ENCODE data around the gene SLC25A1. TPM values are rescaled to one million over a fixed set of nuclear protein-coding genes. Genes with fewer than 3 reads are reported as not detected.

SLC25A1 gene
- total RNA-seq, 1 donor from 2014 or later = 99.8 TPM

DNA sequence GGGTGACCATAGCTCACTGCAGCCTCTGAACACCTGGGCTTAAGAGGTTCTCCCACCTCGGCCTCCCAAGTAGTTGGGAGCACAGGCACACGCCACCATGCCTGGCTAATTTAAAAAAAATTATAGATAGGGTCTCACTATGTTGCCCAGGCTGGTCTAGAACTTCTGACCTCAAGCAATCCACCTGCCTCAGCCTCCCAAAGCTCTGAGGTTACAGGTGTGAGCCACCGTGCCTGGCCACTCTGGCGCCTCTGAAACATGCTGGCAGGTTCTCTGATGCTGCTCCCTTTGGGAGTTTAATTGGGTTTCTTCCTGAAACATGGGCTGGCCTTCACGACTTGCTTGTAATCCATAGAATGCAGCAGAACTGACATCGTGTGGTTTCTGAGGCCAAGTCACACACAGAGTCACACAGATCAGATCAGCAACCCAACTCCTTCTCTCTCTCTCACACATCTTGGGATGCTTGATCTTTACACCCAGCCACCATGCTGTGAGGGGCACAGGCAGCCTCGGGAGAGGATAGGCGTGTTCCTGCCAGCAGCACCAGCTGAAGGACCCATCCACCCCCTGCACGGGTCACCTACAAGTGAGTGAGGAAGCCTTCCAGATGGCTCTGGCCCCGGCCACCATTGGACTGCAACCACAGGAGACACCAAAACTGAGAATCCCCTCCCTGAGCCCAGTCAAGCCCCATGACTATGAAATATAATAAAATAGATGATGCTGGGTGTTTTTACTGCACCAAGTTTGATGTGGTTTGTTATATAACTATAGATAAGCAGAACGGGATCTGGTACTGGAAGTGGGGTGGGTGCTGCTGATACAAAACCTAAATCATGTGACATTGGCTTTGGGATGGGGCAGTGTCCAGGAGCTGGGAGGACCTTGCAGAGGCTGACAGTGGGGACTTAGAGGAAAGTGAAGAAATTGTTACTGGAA, 25.3 kb downstream of the SLC25A1 start:
- Mint-ChIP-seq H3K27me3 (peaks cover 50% of the 10 kb centered on the region), H3K27ac (no peak overlapping the region), H3K36me3 (ENCODE audit: insufficient read depth) (no peaks in the 10 kb centered on the region), H3K4me3 (ENCODE audit: low read depth) (no peak overlapping the region), H3K4me1 (ENCODE audit: low read depth) (no peaks in the 10 kb centered on the region), H3K9me3 (ENCODE audit: low read depth) (no peaks in the 10 kb centered on the region)
- DNase-seq (ENCODE audit: low spot score, unreplicated experiment) = no peak
- TF ChIP-seq, protein P1, sequence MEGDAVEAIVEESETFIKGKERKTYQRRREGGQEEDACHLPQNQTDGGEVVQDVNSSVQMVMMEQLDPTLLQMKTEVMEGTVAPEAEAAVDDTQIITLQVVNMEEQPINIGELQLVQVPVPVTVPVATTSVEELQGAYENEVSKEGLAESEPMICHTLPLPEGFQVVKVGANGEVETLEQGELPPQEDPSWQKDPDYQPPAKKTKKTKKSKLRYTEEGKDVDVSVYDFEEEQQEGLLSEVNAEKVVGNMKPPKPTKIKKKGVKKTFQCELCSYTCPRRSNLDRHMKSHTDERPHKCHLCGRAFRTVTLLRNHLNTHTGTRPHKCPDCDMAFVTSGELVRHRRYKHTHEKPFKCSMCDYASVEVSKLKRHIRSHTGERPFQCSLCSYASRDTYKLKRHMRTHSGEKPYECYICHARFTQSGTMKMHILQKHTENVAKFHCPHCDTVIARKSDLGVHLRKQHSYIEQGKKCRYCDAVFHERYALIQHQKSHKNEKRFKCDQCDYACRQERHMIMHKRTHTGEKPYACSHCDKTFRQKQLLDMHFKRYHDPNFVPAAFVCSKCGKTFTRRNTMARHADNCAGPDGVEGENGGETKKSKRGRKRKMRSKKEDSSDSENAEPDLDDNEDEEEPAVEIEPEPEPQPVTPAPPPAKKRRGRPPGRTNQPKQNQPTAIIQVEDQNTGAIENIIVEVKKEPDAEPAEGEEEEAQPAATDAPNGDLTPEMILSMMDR (IDR thresholded peaks at IDR 0.05; ENCODE audit: unreplicated experiment) = no peak

DNA sequence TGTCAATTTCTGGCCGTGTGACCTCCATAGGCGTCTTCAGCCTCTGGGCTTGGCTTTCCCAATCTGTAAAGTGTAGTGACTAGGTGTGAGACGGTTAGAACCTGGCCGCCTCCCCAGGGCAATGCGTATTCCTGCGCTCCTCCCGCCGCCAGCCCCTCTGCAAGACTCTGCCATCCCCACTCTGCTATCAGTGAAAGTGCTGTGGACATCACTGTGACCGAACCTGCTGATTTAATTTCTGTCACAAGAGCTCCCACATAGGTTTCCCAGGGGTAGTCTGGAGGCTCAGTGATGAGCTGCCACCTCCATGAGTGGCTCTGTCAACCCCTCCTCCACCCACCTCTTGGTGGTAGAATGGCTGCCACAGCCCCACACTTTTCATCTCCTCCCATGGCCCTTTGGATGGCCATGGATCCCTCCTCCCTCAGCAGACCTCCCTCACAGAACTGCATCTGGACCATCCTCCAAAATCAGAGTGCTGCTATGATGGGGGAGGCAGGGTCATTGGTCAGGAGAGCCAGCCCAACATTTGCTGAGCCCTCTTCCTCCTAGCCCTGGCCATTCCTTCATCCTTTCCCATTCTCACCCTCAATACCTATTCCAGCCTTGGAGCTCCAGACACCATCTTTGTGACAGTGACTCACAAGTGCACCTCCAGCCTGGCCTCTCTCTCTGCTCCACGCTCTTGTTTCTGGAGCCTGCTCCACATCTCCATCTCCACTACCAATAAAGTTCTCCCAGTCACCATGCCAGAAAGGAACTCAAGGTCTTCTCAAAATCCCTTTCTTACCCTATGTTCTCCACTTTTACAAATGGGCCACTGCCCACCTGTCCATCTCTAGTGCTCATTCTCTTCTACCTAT, 27.0 kb downstream of the SLC25A1 start:
- no peak for DNase-seq (ENCODE audit: low spot score, unreplicated experiment)
- Mint-ChIP-seq H3K4me3 (ENCODE audit: low read depth) (no peak overlapping the region), H3K4me1 (ENCODE audit: low read depth) (no peaks in the 10 kb centered on the region), H3K27me3 (peaks cover 64% of the 10 kb centered on the region), H3K27ac (no peak overlapping the region), H3K36me3 (ENCODE audit: insufficient read depth) (no peaks in the 10 kb centered on the region), H3K9me3 (ENCODE audit: low read depth) (no peaks in the 10 kb centered on the region)
- TF ChIP-seq, protein P1 (IDR thresholded peaks at IDR 0.05; ENCODE audit: unreplicated experiment) = no peak

DNA sequence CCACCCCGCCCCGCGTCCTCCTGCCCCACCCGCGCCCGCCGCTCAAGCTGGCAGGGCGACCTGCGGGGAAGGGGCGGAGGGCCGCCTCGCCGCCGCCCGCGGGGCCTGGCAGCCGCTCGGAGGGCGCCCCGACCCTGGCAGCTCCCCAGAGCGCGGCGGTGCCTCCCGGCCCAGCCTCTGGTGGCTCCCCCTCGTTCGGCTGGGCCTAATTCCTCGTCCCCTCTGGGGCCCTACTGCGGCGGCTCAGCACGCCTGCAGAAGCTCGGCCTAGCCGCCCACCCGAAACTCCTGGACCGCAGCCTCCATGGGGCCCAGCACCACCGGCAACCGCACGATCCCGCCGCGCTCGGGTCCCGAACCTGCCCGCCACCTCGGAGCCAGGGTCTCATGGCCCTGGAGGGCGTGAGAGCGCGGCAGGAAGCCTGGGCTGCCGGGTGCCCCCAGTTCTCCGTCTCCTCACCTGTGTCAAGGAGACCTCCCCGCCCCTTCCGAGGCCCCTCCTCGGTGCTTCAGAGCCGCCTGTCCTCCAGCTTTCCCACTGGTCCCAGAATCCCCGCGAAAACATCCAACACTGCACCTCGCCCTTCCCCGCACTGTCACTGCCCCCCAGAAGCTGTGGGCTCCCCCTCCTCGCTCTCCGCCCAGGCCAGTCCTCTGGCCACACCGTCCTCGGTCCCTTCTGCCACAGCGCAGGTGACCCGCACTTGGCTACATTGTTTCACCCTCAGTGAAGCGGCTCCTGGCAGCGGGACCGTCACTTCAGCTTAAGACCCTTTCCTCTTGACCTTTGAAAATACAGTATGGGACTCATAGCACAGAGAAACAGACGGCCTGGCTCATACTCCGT, 27.8 kb downstream of the SLC25A1 start:
- Mint-ChIP-seq H3K27ac (no peak overlapping the region), H3K36me3 (ENCODE audit: insufficient read depth) (no peaks in the 10 kb centered on the region), H3K4me3 (ENCODE audit: low read depth) (no peak overlapping the region), H3K4me1 (ENCODE audit: low read depth) (no peaks in the 10 kb centered on the region), H3K27me3 (peaks cover 68% of the 10 kb centered on the region), H3K9me3 (ENCODE audit: low read depth) (no peaks in the 10 kb centered on the region)
- DNase-seq (ENCODE audit: low spot score, unreplicated experiment) = no peak
- TF ChIP-seq, protein P1 (IDR thresholded peaks at IDR 0.05; ENCODE audit: unreplicated experiment) = no peak

DNA sequence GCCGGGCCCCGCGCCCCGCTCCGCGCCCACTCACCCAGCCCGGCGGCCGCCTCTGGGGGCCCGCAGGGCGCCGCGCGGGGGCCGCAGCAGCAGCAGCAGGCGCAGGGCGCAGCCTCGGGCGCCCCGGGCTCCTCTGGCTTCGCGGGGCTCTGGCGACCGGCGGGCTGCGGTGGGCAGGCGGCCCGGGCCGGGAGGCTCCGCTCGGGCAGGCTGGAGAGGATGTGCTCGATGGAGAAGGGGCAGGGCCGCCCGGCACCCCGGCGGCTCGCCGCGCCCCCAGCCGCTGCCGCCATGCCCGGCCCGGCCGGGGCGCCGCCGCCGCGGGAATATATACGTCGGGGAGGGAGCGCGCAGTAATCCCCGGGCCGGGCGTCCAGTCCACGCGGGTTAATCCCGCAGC, 28.5 kb downstream of the SLC25A1 start, which contains the start of gene GSC2:
GSC2 (minus strand) TSS at position 302 of the 400 bp plus-strand sequence; CDS start at position 293, 9 bp downstream.
- TF ChIP-seq, protein P1 (IDR thresholded peaks at IDR 0.05; ENCODE audit: unreplicated experiment) = no peak
- no peak within 1 kb of the TSS for H3K4me3 Mint-ChIP-seq (ENCODE audit: low read depth)
- peaks cover 65% of the 10 kb centered on the region for H3K27me3 Mint-ChIP-seq
- H3K27ac Mint-ChIP-seq = no peak within 1 kb of the TSS
- H3K36me3 Mint-ChIP-seq (ENCODE audit: insufficient read depth) = no peaks in the 10 kb centered on the region
- H3K4me1 Mint-ChIP-seq (ENCODE audit: low read depth) = no peaks in the 10 kb centered on the region
- H3K9me3 Mint-ChIP-seq (ENCODE audit: low read depth) = no peaks in the 10 kb centered on the region
- DNase-seq (ENCODE audit: low spot score, unreplicated experiment) = no peak
